ENCODE results near the gene PLCB3.

Gene PLCB3

GRCh38 chr11:64219755-64220154 lies 31.6 kb upstream of the PLCB3 start:
- H3K4me3 ChIP-seq (ENCODE audit: low read length), result no peak overlapping the region
- no peak for DNase-seq (ENCODE audit: low read depth, low spot score)

GRCh38 chr11:64220271-64220670 lies 31.1 kb upstream of the PLCB3 start:
- H3K4me3 ChIP-seq (ENCODE audit: low read length), result no peak overlapping the region
- no peak for DNase-seq (ENCODE audit: low read depth, low spot score)

GRCh38 chr11:64220798-64221197 lies 30.5 kb upstream of the PLCB3 start:
- DNase-seq (ENCODE audit: low read depth, low spot score), result no peak

GRCh38 chr11:64222651-64223000 lies 28.7 kb upstream of the PLCB3 start:
- DNase-seq (ENCODE audit: low read depth, low spot score), result no peak
- no peak overlapping the region for H3K4me3 ChIP-seq (ENCODE audit: low read length)

More at GRCh38 chr11:64220798-64221197, 30.5 kb upstream of the PLCB3 start:
- H3K4me3 ChIP-seq (ENCODE audit: low read length), result no peak overlapping the region

- H3K4me3 ChIP-seq (ENCODE audit: low read length), result no peak overlapping the region
- DNase-seq (ENCODE audit: low read depth, low spot score), result no peak
Observed at GRCh38 chr11:64223001-64223651, 28.2 kb upstream of the PLCB3 start.

GRCh38 chr11:64224151-64224890 lies 27.0 kb upstream of the PLCB3 start:
- H3K4me3 ChIP-seq (ENCODE audit: low read length), result no peak overlapping the region
- no peak for DNase-seq (ENCODE audit: low read depth, low spot score)

GRCh38 chr11:64224891-64225607 lies 26.3 kb upstream of the PLCB3 start:
- peak overlapping the region; percentile 91 for H3K4me3 ChIP-seq (ENCODE audit: low read length)
- DNase-seq (ENCODE audit: low read depth, low spot score), result no peak

- peak within 1 kb of the TSS; percentile 91 for H3K4me3 ChIP-seq (ENCODE audit: low read length)
- DNase-seq (ENCODE audit: low read depth, low spot score), result peak; percentile 78
Observed at GRCh38 chr11:64225608-64226506, 25.5 kb upstream of the PLCB3 start, which contains the start of the genes NUDT22 and TRPT1. TSS of gene NUDT22 (plus strand) at chr11:64226274. CDS start at chr11:64226653, 379 bp downstream. TSS of gene TRPT1 (minus strand) at chr11:64226186. CDS start at chr11:64225860, 326 bp downstream.

GRCh38 chr11:64226507-64227051 lies 24.8 kb upstream of the PLCB3 start:
- peak overlapping the region; percentile 91 for H3K4me3 ChIP-seq (ENCODE audit: low read length)
- DNase-seq (ENCODE audit: low read depth, low spot score), result peak; percentile 57

GRCh38 chr11:64227405-64227956 lies 23.8 kb upstream of the PLCB3 start:
- H3K4me3 ChIP-seq (ENCODE audit: low read length), result peak overlapping the region; percentile 91
- DNase-seq (ENCODE audit: low read depth, low spot score), result no peak

- H3K4me3 ChIP-seq (ENCODE audit: low read length), result no peak overlapping the region
Observed at GRCh38 chr11:64229090-64229743, 22.1 kb upstream of the PLCB3 start.

GRCh38 chr11:64229744-64230170 lies 21.6 kb upstream of the PLCB3 start:
- no peak for DNase-seq (ENCODE audit: low read depth, low spot score)
- H3K4me3 ChIP-seq (ENCODE audit: low read length), result peak overlapping the region; percentile 60

More at GRCh38 chr11:64229090-64229743, 22.1 kb upstream of the PLCB3 start:
- no peak for DNase-seq (ENCODE audit: low read depth, low spot score)

- H3K4me3 ChIP-seq (ENCODE audit: low read length), result peak within 1 kb of the TSS; percentile 60
- peak; percentile 78 for DNase-seq (ENCODE audit: low read depth, low spot score)
Observed at GRCh38 chr11:64230171-64230984, 21.0 kb upstream of the PLCB3 start, which contains the start of gene DNAJC4. TSS of gene DNAJC4 (plus strand) at chr11:64230548. CDS start at chr11:64230855, 307 bp downstream.

- DNase-seq (ENCODE audit: low read depth, low spot score), result no peak
- peak overlapping the region; percentile 60 for H3K4me3 ChIP-seq (ENCODE audit: low read length)
Observed at GRCh38 chr11:64230985-64231365, 20.4 kb upstream of the PLCB3 start.

GRCh38 chr11:64231546-64231945 lies 19.8 kb upstream of the PLCB3 start:
- H3K4me3 ChIP-seq (ENCODE audit: low read length), result no peak overlapping the region
- no peak for DNase-seq (ENCODE audit: low read depth, low spot score)

- no peak for DNase-seq (ENCODE audit: low read depth, low spot score)
- H3K4me3 ChIP-seq (ENCODE audit: low read length), result no peak overlapping the region
Observed at GRCh38 chr11:64232182-64232966, 19.0 kb upstream of the PLCB3 start.
